ENCODE data around the gene RGS21.

Gene RGS21

GRCh38 chr1:192357924-192358323, 41.1 kb downstream of the RGS21 start:
- no peaks in the 10 kb centered on the region for H3K4me1 Mint-ChIP-seq (ENCODE audit: low read depth)
- H3K27ac Mint-ChIP-seq = no peak overlapping the region
- H3K27me3 Mint-ChIP-seq = no peaks in the 10 kb centered on the region

GRCh38 chr1:192358402-192358801, 41.6 kb downstream of the RGS21 start:
- Mint-ChIP-seq H3K4me3 (no peak overlapping the region), H3K4me1 (ENCODE audit: low read depth) (no peaks in the 10 kb centered on the region), H3K27ac (no peak overlapping the region), H3K27me3 (no peaks in the 10 kb centered on the region), H3K36me3 (ENCODE audit: low read depth) (no peaks in the 10 kb centered on the region), H3K9me3 (no peaks in the 10 kb centered on the region)

More at GRCh38 chr1:192357924-192358323, 41.1 kb downstream of the RGS21 start:
- no peaks in the 10 kb centered on the region for H3K9me3 Mint-ChIP-seq
- H3K4me3 Mint-ChIP-seq = no peak overlapping the region
- no peaks in the 10 kb centered on the region for H3K36me3 Mint-ChIP-seq (ENCODE audit: low read depth)

- H3K36me3 Mint-ChIP-seq (ENCODE audit: low read depth) = no peaks in the 10 kb centered on the region
- no peak overlapping the region for H3K27ac Mint-ChIP-seq
- no peaks in the 10 kb centered on the region for H3K4me1 Mint-ChIP-seq (ENCODE audit: low read depth)
- no peaks in the 10 kb centered on the region for H3K9me3 Mint-ChIP-seq
- H3K4me3 Mint-ChIP-seq = no peak overlapping the region
- no peaks in the 10 kb centered on the region for H3K27me3 Mint-ChIP-seq
Observed at GRCh38 chr1:192358822-192359221, 42.0 kb downstream of the RGS21 start.

- no peak overlapping the region for H3K27ac Mint-ChIP-seq
- no peaks in the 10 kb centered on the region for H3K9me3 Mint-ChIP-seq
- H3K4me1 Mint-ChIP-seq (ENCODE audit: low read depth) = no peaks in the 10 kb centered on the region
Observed at GRCh38 chr1:192363177-192363576, 46.4 kb downstream of the RGS21 start.

GRCh38 chr1:192367436-192367835, 50.6 kb downstream of the RGS21 start:
- no peaks in the 10 kb centered on the region for H3K36me3 Mint-ChIP-seq (ENCODE audit: low read depth)

More at GRCh38 chr1:192363177-192363576, 46.4 kb downstream of the RGS21 start:
- H3K36me3 Mint-ChIP-seq (ENCODE audit: low read depth) = no peaks in the 10 kb centered on the region
- no peaks in the 10 kb centered on the region for H3K27me3 Mint-ChIP-seq
- H3K4me3 Mint-ChIP-seq = no peak overlapping the region

GRCh38 chr1:192375306-192375705, 58.5 kb downstream of the RGS21 start:
- no peak overlapping the region for H3K27ac Mint-ChIP-seq
- H3K4me3 Mint-ChIP-seq = no peak overlapping the region
- no peaks in the 10 kb centered on the region for H3K36me3 Mint-ChIP-seq (ENCODE audit: low read depth)

More at GRCh38 chr1:192367436-192367835, 50.6 kb downstream of the RGS21 start:
- Mint-ChIP-seq H3K4me1 (ENCODE audit: low read depth) (no peaks in the 10 kb centered on the region), H3K4me3 (no peak overlapping the region), H3K27ac (no peak overlapping the region), H3K9me3 (no peaks in the 10 kb centered on the region), H3K27me3 (no peaks in the 10 kb centered on the region)

GRCh38 chr1:192376374-192376773, 59.6 kb downstream of the RGS21 start:
- no peaks in the 10 kb centered on the region for H3K4me1 Mint-ChIP-seq (ENCODE audit: low read depth)
- H3K4me3 Mint-ChIP-seq = no peak overlapping the region
- H3K36me3 Mint-ChIP-seq (ENCODE audit: low read depth) = no peaks in the 10 kb centered on the region
- H3K9me3 Mint-ChIP-seq = no peaks in the 10 kb centered on the region
- H3K27me3 Mint-ChIP-seq = no peaks in the 10 kb centered on the region
- no peak overlapping the region for H3K27ac Mint-ChIP-seq

More at GRCh38 chr1:192375306-192375705, 58.5 kb downstream of the RGS21 start:
- H3K4me1 Mint-ChIP-seq (ENCODE audit: low read depth) = no peaks in the 10 kb centered on the region
- H3K9me3 Mint-ChIP-seq = no peaks in the 10 kb centered on the region
- no peaks in the 10 kb centered on the region for H3K27me3 Mint-ChIP-seq

- H3K9me3 Mint-ChIP-seq = no peaks in the 10 kb centered on the region
- H3K27me3 Mint-ChIP-seq = no peaks in the 10 kb centered on the region
- H3K4me1 Mint-ChIP-seq (ENCODE audit: low read depth) = no peaks in the 10 kb centered on the region
- H3K36me3 Mint-ChIP-seq (ENCODE audit: low read depth) = no peaks in the 10 kb centered on the region
- H3K4me3 Mint-ChIP-seq = no peak overlapping the region
- no peak overlapping the region for H3K27ac Mint-ChIP-seq
Observed at GRCh38 chr1:192378276-192378675, 61.5 kb downstream of the RGS21 start.

- H3K4me3 Mint-ChIP-seq = no peak overlapping the region
- H3K27me3 Mint-ChIP-seq = no peaks in the 10 kb centered on the region
Observed at GRCh38 chr1:192378878-192379277, 62.1 kb downstream of the RGS21 start.

GRCh38 chr1:192379554-192379953, 62.8 kb downstream of the RGS21 start:
- no peaks in the 10 kb centered on the region for H3K4me1 Mint-ChIP-seq (ENCODE audit: low read depth)
- no peaks in the 10 kb centered on the region for H3K36me3 Mint-ChIP-seq (ENCODE audit: low read depth)
- no peaks in the 10 kb centered on the region for H3K27me3 Mint-ChIP-seq
- no peaks in the 10 kb centered on the region for H3K9me3 Mint-ChIP-seq
- no peak overlapping the region for H3K4me3 Mint-ChIP-seq
- H3K27ac Mint-ChIP-seq = no peak overlapping the region

More at GRCh38 chr1:192378878-192379277, 62.1 kb downstream of the RGS21 start:
- H3K36me3 Mint-ChIP-seq (ENCODE audit: low read depth) = no peaks in the 10 kb centered on the region
- H3K4me1 Mint-ChIP-seq (ENCODE audit: low read depth) = no peaks in the 10 kb centered on the region
- H3K9me3 Mint-ChIP-seq = no peaks in the 10 kb centered on the region
- H3K27ac Mint-ChIP-seq = no peak overlapping the region

- Mint-ChIP-seq H3K4me1 (ENCODE audit: low read depth) (no peaks in the 10 kb centered on the region), H3K36me3 (ENCODE audit: low read depth) (no peaks in the 10 kb centered on the region), H3K9me3 (no peaks in the 10 kb centered on the region), H3K4me3 (no peak overlapping the region), H3K27me3 (no peaks in the 10 kb centered on the region), H3K27ac (no peak overlapping the region)
Observed at GRCh38 chr1:192382758-192383157, 66.0 kb downstream of the RGS21 start.

GRCh38 chr1:192386051-192386650, 69.4 kb downstream of the RGS21 start:
- no peaks in the 10 kb centered on the region for H3K27me3 Mint-ChIP-seq
- H3K9me3 Mint-ChIP-seq = no peaks in the 10 kb centered on the region
- H3K4me3 Mint-ChIP-seq = no peak overlapping the region
- H3K36me3 Mint-ChIP-seq (ENCODE audit: low read depth) = no peaks in the 10 kb centered on the region
- H3K4me1 Mint-ChIP-seq (ENCODE audit: low read depth) = no peaks in the 10 kb centered on the region
- H3K27ac Mint-ChIP-seq = no peak overlapping the region

- Mint-ChIP-seq H3K27me3 (no peaks in the 10 kb centered on the region), H3K4me1 (ENCODE audit: low read depth) (no peaks in the 10 kb centered on the region), H3K27ac (no peak overlapping the region), H3K9me3 (no peaks in the 10 kb centered on the region), H3K4me3 (no peak overlapping the region), H3K36me3 (ENCODE audit: low read depth) (no peaks in the 10 kb centered on the region)
Observed at GRCh38 chr1:192395211-192395610, 78.4 kb downstream of the RGS21 start.

GRCh38 chr1:192395895-192396294, 79.1 kb downstream of the RGS21 start:
- Mint-ChIP-seq H3K27ac (no peak overlapping the region), H3K4me1 (ENCODE audit: low read depth) (no peaks in the 10 kb centered on the region), H3K36me3 (ENCODE audit: low read depth) (no peaks in the 10 kb centered on the region), H3K27me3 (no peaks in the 10 kb centered on the region), H3K9me3 (no peaks in the 10 kb centered on the region), H3K4me3 (no peak overlapping the region)

- no peaks in the 10 kb centered on the region for H3K9me3 Mint-ChIP-seq
- H3K4me1 Mint-ChIP-seq (ENCODE audit: low read depth) = no peaks in the 10 kb centered on the region
- no peaks in the 10 kb centered on the region for H3K27me3 Mint-ChIP-seq
- H3K4me3 Mint-ChIP-seq = no peak overlapping the region
- no peak overlapping the region for H3K27ac Mint-ChIP-seq
- H3K36me3 Mint-ChIP-seq (ENCODE audit: low read depth) = no peaks in the 10 kb centered on the region
Observed at GRCh38 chr1:192399161-192399560, 82.4 kb downstream of the RGS21 start.

- H3K27ac Mint-ChIP-seq = no peak overlapping the region
- no peak overlapping the region for H3K4me3 Mint-ChIP-seq
- H3K9me3 Mint-ChIP-seq = no peaks in the 10 kb centered on the region
- H3K36me3 Mint-ChIP-seq (ENCODE audit: low read depth) = no peaks in the 10 kb centered on the region
- no peaks in the 10 kb centered on the region for H3K27me3 Mint-ChIP-seq
- H3K4me1 Mint-ChIP-seq (ENCODE audit: low read depth) = no peaks in the 10 kb centered on the region
Observed at GRCh38 chr1:192401825-192402224, 85.0 kb downstream of the RGS21 start.

All from stimulated activated naive CD8-positive, alpha-beta T cell treated with anti-CD3 and anti-CD28 coated beads, Interleukin-15, Interleukin-2, amounts not matched to agents 100 ng/mL and 50 ng/mL, for 24 hours (primary cell).